Measurements from ENCODE around the gene SORL1-AS1.

GRCh38 chr11:121467965-121468364, 15.2 kb upstream of the SORL1-AS1 start:
- TF ChIP-seq POLR2A (IDR thresholded peaks at IDR 0.05) (no peak), POLR2AphosphoS5 (IDR thresholded peaks at IDR 0.05) (no peak)
